GM23248 (cell line): ENCODE results near the gene PRXL2A.

ENCODE experiments used
- EZH2 ChIP-seq: fragments of 200-600 bp; sonication (generic); IDR thresholded peaks from 2 replicates; pipeline ENCODE4 v1.6.1; 2018; ENCODE audit warnings: antibody characterized with exemption, mild to moderate bottlenecking; ENCODE audit not compliant: insufficient read depth, poor library complexity, severe bottlenecking
- EZH2phosphoT487 ChIP-seq: fragments of 200-600 bp; sonication (generic); IDR thresholded peaks from 2 replicates; pipeline ENCODE4 v1.6.1; 2018; ENCODE audit warnings: antibody characterized with exemption, moderate library complexity, mild to moderate bottlenecking, low read depth; ENCODE audit not compliant: insufficient read depth

DNA sequence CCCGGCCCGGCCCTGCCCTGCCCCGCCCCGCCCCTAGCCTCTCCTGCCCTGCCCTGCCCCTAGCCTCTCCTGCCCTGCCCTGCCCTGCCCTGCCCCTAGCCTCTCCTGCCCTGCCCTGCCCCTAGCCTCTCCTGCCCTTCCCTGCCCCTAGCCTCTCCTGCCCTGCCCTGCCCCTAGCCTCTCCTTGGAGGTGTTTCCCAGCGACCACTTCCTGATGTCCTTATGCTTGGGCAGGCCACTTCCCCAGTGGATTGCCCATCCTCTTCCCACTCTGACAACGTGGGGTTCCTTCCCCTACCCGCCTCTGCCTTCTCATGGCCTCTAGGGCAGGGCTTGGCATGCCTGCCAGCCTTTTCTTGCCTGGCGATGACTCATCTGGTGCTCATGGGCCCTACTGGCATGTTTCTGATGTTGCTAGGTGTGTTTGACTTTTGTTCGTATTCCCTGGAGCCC lies 21.2 kb downstream of the PRXL2A start:
- TF ChIP-seq EZH2 (no peak), EZH2phosphoT487 (no peak)
